Measurements from ENCODE around the gene AKNA.

The AKNA gene

GRCh38 chr9:114394523-114395333 lies 6.9 kb upstream of the AKNA start:
- no peaks in the 10 kb centered on the region for H3K27me3 Mint-ChIP-seq
- H3K4me1 Mint-ChIP-seq (ENCODE audit: low read depth): peaks cover 76% of the 10 kb centered on the region
- H3K9me3 Mint-ChIP-seq: no peaks in the 10 kb centered on the region
- no peak for DNase-seq
- peaks cover 70% of the 10 kb centered on the region for H3K36me3 Mint-ChIP-seq (ENCODE audit: low read depth)
- peak overlapping the region; percentile 44 for H3K4me3 Mint-ChIP-seq
- peak overlapping the region; percentile 83 for H3K27ac Mint-ChIP-seq

GRCh38 chr9:114392749-114393112 lies 4.9 kb upstream of the AKNA start:
- peaks cover 90% of the 10 kb centered on the region for H3K4me1 Mint-ChIP-seq (ENCODE audit: low read depth)
- no peaks in the 10 kb centered on the region for H3K27me3 Mint-ChIP-seq
- no peak overlapping the region for H3K4me3 Mint-ChIP-seq
- no peaks in the 10 kb centered on the region for H3K9me3 Mint-ChIP-seq
- DNase-seq: no peak
- H3K36me3 Mint-ChIP-seq (ENCODE audit: low read depth): peaks cover 87% of the 10 kb centered on the region
- H3K27ac Mint-ChIP-seq: peak overlapping the region; percentile 81

DNA sequence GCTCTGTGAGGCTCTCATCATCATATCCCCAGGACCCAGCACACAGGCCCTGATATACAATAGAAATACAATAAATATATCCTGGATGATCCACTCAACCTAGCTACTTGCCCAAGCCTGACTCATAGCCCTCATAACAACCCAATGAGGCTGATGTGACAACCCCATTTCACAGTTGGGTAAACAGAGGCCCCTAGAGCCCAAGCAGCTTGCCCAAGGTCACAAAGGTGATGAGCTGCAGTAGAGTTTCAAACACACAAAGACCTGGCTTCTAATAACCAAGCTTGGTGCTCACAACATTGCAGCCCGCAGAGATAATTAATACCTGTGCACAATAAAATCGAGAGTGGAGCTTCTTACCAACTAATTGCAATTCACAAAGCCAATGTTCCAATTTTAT lies 3.2 kb upstream of the AKNA start:
- H3K9me3 Mint-ChIP-seq: no peaks in the 10 kb centered on the region
- H3K36me3 Mint-ChIP-seq (ENCODE audit: low read depth): peaks cover 90% of the 10 kb centered on the region
- no peak for DNase-seq
- H3K27me3 Mint-ChIP-seq: no peaks in the 10 kb centered on the region
- H3K27ac Mint-ChIP-seq: peak overlapping the region; percentile 97
- H3K4me1 Mint-ChIP-seq (ENCODE audit: low read depth): peaks cover 75% of the 10 kb centered on the region
- H3K4me3 Mint-ChIP-seq: peak overlapping the region; percentile 98

DNA sequence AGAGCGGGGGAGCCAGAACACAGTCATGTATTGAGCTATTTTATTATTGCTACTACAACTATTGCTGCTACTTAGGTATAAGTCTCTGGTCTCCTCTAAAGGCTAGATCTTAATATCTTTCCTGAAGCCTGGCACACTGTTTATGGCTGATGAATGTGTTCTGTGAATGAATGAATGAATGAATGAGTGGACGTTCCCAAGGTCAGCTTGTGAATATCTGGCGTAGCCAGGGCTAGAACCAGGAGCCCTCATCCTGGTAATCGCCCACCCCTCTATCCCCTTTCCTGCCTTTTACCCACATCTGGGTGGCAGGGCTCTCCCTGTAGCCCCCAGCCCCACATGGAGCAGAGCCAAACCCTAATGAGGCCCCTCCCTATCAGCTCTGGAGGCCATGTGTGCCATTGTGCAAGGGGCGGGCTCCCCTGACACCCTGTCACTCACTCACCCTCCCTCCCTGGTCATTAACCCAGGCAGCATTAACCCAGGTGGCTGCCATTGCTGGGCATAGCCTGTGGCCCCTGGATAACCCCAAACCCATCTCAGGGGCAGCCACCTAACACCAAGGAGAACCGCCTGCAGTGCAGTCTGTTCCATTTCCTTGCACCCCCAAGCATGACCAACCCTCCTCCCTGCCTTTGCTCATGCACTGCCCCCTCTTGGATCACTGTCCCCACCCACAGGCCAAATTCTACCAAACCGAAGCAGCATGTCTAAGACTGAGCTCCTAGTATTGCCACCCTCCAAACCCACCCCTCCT lies 2.0 kb upstream of the AKNA start:
- Mint-ChIP-seq H3K9me3 (no peaks in the 10 kb centered on the region), H3K4me1 (ENCODE audit: low read depth) (peaks cover 74% of the 10 kb centered on the region), H3K27me3 (no peaks in the 10 kb centered on the region), H3K36me3 (ENCODE audit: low read depth) (peaks cover 85% of the 10 kb centered on the region), H3K27ac (peak overlapping the region; percentile 97), H3K4me3 (peak overlapping the region; percentile 98)
- DNase-seq: no peak

DNA sequence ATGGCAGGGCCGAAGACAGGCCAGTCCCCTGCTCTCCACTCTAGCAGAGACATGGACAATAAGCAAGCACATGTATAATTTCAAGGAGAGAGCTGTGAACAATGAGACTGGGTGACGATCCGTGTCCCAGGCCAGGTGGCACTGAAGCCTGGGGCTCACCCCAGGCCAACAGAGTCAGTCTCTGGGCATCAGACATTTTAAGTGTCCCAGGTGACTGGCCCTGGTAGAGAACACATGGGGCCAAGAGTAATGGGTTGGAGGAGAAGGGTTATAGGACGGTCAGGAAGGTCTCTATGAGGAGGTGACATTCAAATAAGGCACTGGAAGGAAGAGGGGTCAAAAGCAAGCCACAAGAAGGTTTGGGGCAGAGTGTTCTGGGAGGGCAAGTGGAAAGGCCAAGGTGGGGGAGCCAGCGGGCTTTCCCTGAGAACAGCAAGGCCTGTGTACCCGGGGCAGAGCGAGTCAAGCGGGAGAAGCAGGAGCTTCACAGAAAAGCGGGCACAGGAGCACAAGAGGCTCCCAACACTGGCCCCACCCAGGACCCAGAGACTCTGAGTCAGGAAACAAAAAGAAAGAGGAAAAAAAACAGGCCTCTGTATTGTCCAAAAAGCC lies 1.1 kb upstream of the AKNA start:
- H3K4me1 Mint-ChIP-seq (ENCODE audit: low read depth): peaks cover 74% of the 10 kb centered on the region
- H3K36me3 Mint-ChIP-seq (ENCODE audit: low read depth): peaks cover 84% of the 10 kb centered on the region
- DNase-seq: no peak
- no peaks in the 10 kb centered on the region for H3K9me3 Mint-ChIP-seq
- H3K4me3 Mint-ChIP-seq: peak overlapping the region; percentile 98
- H3K27ac Mint-ChIP-seq: peak overlapping the region; percentile 97
- H3K27me3 Mint-ChIP-seq: no peaks in the 10 kb centered on the region

DNA sequence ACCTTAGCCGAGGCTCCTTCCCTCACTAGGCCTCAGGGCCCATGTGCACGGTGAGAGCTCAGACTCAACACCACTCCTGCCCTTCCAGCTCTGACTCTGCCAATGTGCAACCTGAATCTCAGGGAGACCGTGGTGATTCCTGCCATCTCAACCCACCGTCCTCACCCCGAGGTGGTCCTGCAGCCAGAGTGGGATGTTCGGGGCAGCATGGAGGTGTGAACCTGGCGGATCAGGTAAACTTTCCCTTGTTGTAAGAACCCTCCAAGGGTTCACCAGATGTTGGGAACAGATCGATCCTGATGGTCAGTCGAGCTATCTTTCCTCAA lies 538 bp upstream of the AKNA start:
- Mint-ChIP-seq H3K4me3 (peak overlapping the region; percentile 98), H3K36me3 (ENCODE audit: low read depth) (peaks cover 88% of the 10 kb centered on the region), H3K9me3 (no peaks in the 10 kb centered on the region), H3K27ac (peak overlapping the region; percentile 97), H3K4me1 (ENCODE audit: low read depth) (peaks cover 76% of the 10 kb centered on the region), H3K27me3 (no peaks in the 10 kb centered on the region)
- no peak for DNase-seq

DNA sequence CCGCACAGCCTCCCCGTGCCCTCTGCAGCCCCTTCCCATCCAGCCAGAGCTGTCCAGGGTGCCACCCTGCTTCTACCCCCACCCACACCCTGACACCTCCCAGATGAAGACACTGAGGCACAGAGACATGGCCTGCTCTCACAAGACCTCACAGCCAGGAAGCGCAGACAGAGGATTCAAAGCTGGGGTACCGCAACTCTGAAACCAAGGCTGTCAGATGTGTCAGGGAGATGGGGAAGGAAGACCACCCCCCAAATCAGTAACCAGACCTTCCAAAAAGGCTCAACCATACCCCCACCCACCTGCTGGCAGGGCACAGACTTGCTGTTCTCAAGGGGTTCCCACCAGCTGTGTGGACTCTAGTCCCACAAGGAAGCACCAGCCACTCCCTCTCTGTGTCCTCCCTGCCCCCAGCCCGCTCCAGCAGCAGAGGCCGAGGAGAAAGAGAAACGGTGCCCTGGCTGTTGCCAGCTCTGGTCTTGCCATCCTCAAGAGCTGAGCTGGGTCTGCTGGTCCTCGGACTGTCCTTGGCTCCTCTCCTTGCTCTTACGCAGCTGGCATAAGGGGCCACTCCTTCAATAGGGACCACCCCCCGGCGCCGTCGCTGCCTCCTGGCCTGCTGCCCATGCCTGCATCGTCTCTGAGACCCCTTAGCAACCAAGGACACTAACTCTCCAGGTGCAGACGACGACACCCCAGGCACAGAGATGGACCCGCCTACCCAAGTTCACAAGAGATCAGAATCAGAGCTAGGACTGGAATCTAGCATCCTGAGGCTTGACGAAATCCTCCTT lies 699 bp downstream of the AKNA start:
- Mint-ChIP-seq H3K36me3 (ENCODE audit: low read depth) (peaks cover 90% of the 10 kb centered on the region), H3K27me3 (no peaks in the 10 kb centered on the region), H3K9me3 (no peaks in the 10 kb centered on the region), H3K27ac (peak overlapping the region; percentile 97), H3K4me1 (ENCODE audit: low read depth) (peaks cover 77% of the 10 kb centered on the region), H3K4me3 (peak overlapping the region; percentile 98)
- DNase-seq: peak; percentile 58

DNA sequence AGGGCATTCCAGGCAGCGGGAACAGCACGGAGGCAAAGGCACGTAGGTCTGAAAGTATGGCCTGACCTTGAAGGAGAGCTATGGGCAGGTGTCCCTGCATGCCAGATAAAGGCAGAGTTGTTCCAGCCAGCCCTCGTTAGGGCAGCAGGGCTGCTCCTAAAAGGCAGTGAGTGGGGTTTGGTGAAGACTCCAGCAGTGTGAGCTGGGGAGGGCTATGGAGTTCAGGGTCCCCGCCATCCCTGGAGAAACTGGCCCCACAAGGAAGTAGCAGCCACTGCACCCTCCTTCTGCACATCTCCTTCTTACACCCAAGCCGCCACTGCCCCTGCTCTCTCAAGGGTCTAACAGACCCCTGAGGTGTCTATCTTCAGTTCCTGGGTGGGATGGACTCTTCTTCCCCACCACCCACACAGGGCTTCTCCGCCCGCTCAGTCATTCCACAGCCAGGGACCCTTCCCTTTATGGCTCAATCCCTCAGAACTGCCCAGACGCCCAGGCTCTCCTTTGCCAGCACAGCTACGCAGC lies 1.4 kb downstream of the AKNA start:
- H3K4me1 Mint-ChIP-seq (ENCODE audit: low read depth): peaks cover 78% of the 10 kb centered on the region
- no peak for DNase-seq
- H3K36me3 Mint-ChIP-seq (ENCODE audit: low read depth): peaks cover 92% of the 10 kb centered on the region
- peak overlapping the region; percentile 98 for H3K4me3 Mint-ChIP-seq
- peak overlapping the region; percentile 97 for H3K27ac Mint-ChIP-seq
- H3K9me3 Mint-ChIP-seq: no peaks in the 10 kb centered on the region
- H3K27me3 Mint-ChIP-seq: no peaks in the 10 kb centered on the region

DNA sequence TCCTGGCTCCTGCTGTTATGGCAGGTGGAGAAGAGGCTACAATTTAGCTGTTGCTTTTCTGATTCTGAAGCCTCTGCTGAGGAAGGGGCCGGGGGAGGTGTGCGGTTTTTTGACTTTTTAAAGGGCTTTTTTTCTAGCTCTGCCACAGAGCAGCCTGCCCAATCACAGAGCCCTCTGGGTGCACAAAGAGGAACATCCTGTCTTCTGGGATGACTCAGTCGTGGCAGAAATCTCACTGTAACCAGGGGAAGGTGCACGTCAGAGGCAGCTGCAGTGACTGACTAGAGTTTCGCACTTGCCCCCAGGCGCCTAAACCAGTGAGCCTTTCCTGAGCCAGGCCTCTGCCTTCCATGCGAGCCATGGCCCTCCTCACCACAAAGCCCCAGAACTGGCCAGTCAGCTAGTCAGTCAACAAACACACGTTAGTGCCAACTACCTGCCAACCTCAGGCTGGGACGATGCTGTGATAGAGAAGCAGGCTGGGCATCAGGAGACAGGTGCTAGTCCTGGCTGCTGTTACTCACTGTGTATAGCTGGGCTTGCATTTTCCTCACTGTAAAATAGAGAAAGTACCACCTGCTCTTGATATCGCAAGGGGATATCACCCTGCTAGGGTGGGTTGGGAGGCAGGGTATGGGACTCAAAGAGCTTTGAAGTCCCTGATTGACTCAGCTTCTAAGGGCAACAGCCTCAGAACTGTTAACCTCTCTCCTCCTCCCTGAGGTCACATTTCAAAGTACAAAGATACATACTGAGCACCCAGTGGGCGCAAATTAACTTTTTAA lies 2.2 kb downstream of the AKNA start:
- H3K36me3 Mint-ChIP-seq (ENCODE audit: low read depth): peaks cover 92% of the 10 kb centered on the region
- H3K27ac Mint-ChIP-seq: peak overlapping the region; percentile 97
- H3K27me3 Mint-ChIP-seq: no peaks in the 10 kb centered on the region
- no peaks in the 10 kb centered on the region for H3K9me3 Mint-ChIP-seq
- DNase-seq: peak; percentile 88
- peak overlapping the region; percentile 98 for H3K4me3 Mint-ChIP-seq
- H3K4me1 Mint-ChIP-seq (ENCODE audit: low read depth): peaks cover 78% of the 10 kb centered on the region

DNA sequence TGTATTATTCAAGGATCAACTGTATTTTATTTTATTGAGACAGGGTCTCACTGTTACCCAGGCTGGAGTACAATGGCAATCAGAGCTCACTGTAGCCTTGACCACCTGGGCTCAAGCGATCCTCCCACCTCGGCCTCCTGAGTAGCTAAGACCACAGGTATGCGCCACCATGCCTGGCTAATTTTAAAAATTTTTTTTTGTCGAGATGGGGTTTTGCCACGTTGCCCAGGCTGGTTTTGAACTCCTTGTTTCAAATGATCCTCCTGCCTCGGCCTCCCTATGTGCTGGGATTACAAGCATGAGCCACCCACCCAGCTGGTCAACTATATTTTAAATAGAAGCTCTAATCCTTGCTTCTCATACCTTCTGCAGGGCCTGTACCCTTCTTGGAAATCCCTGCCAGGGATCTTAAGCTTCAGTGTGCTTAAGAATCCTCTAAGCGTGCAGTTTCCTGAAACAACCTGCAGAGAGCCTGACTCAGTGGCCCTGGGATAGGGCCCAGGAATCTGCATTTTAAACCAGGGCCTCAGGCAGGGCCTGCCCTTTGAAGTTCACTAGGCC lies 2.9 kb downstream of the AKNA start:
- peak overlapping the region; percentile 98 for H3K4me3 Mint-ChIP-seq
- H3K27ac Mint-ChIP-seq: peak overlapping the region; percentile 97
- no peaks in the 10 kb centered on the region for H3K27me3 Mint-ChIP-seq
- no peak for DNase-seq
- peaks cover 75% of the 10 kb centered on the region for H3K4me1 Mint-ChIP-seq (ENCODE audit: low read depth)
- H3K9me3 Mint-ChIP-seq: no peaks in the 10 kb centered on the region
- peaks cover 91% of the 10 kb centered on the region for H3K36me3 Mint-ChIP-seq (ENCODE audit: low read depth)

DNA sequence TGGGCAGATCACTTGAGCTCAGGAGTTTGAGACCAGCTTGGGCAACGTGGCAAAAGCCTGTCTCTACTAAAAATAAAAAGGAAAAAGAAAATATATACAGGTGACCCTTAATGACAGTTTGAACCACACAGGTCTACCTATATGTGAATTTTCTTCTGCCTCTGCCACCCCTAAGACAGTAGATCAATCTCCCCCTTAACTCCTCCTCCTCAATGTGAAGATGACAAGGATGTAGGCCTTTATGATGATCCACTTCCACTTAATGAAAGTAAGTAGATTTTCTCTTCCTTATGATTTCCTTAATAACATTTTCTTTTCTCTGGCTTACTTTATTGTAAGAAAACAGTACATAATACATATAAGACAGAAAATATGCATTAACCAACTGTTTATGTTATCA lies 3.4 kb downstream of the AKNA start:
- peaks cover 91% of the 10 kb centered on the region for H3K36me3 Mint-ChIP-seq (ENCODE audit: low read depth)

DNA sequence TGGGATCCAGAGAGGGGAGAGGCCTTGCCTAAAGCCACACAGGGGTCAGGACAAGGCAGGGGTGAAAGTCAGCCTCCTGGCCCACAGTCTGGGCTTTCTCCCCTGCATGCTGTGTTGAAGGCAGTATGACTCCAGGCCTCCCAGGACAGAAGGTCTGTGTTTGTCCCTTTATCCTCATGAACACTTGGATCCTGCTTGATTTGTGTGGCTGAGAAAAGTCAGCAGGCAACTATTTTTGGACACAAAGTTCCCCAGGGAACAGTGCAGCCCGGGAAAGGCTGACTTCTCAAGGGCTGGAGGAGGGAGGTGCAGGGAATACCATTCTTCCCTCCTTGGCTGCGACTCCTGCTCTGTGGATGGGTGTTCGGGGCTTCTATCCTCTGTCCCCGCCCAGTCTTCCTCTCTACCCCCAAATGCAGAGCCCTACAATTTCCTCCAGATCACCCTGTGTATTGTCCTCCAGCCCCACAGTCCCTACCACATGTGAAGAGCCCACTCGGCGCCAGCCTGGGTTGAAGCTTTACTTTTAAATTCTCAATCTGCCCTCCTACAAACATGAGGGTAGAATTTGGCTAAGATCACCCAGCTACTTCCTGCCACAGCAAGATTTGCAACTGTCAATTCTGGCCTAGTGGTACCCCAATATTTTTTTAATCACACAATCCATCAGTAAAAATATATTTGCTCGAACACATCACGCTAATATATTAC lies 4.1 kb downstream of the AKNA start:
- no peak for DNase-seq
- H3K36me3 Mint-ChIP-seq (ENCODE audit: low read depth): peaks cover 91% of the 10 kb centered on the region
- no peaks in the 10 kb centered on the region for H3K9me3 Mint-ChIP-seq
- peak overlapping the region; percentile 98 for H3K4me3 Mint-ChIP-seq
- H3K27me3 Mint-ChIP-seq: no peaks in the 10 kb centered on the region
- peak overlapping the region; percentile 97 for H3K27ac Mint-ChIP-seq
- peaks cover 75% of the 10 kb centered on the region for H3K4me1 Mint-ChIP-seq (ENCODE audit: low read depth)

More for the DNA sequence above, 3.4 kb downstream of the AKNA start:
- Mint-ChIP-seq H3K27ac (peak overlapping the region; percentile 97), H3K4me1 (ENCODE audit: low read depth) (peaks cover 75% of the 10 kb centered on the region), H3K9me3 (no peaks in the 10 kb centered on the region), H3K27me3 (no peaks in the 10 kb centered on the region), H3K4me3 (peak overlapping the region; percentile 98)
- DNase-seq: no peak
